ENCODE data around the gene NME1. TPM values are rescaled to one million over a fixed set of nuclear protein-coding genes. Genes with fewer than 3 reads are reported as not detected.

NME1 gene
- total RNA-seq, 2 experiments from 2014 or later: 158 to 221 TPM

GRCh38 chr17:51166198-51166986 lies 13.0 kb downstream of the NME1 start, which contains the start of gene NME2:
Gene NME2, plus strand, starts transcription at chr17:51166411. Its CDS starts 420 bp downstream, at chr17:51166831.
- BruUV-seq (replicated peaks): no TSS peak
- ChIA-PET CTCF (ENCODE audit: unreplicated experiment) (no interaction called here), POLR2A (no interaction called here)
- Histone ChIP-seq H3K9me2 (ENCODE audit: insufficient read depth, low read length) (no peaks in the 10 kb centered on the region), H3K27ac (ENCODE audit: low read depth, low read length, poor library complexity, severe bottlenecking) (peak within 1 kb of the TSS; percentile 71), H2AFZ (ENCODE audit: low read length) (peak within 1 kb of the TSS; percentile 61), H3K79me2 (ENCODE audit: insufficient read depth, low read depth, low read length) (peaks cover 19% of the 10 kb centered on the region), H3K36me3 (ENCODE audit: insufficient read depth, low read length) (peaks cover 69% of the 10 kb centered on the region), H4K20me1 (ENCODE audit: insufficient read depth, low read length) (0 out of 2 replicates have a peak, but pooled peaks cover 4% of the 10 kb centered on the region), H3K4me3 (ENCODE audit: low read depth, low read length, poor library complexity, severe bottlenecking) (peak within 1 kb of the TSS; percentile 83), H3K4me2 (ENCODE audit: low read length) (peak within 1 kb of the TSS; percentile 71), H3K9me3 (ENCODE audit: low read length) (no peaks in the 10 kb centered on the region), H3K4me1 (ENCODE audit: insufficient read depth, low read length, poor library complexity, severe bottlenecking) (peaks cover 22% of the 10 kb centered on the region)
- TF ChIP-seq EZH2phosphoT487 (IDR thresholded peaks at IDR 0.05; ENCODE audit: borderline replicate concordance, low read depth, low read length): no peak
- DNase-seq (ENCODE audit: low spot score): peak; percentile 86
- intact Hi-C loops (cut with micrococcal nuclease; ENCODE audit: unreplicated experiment): loop anchor here (2.0 kb wide), 1 partner anchor 94 kb away; the partner anchor contains the start of genes MBTD1 and UTP18

- H3K4me2 ChIP-seq (ENCODE audit: low read length): peak overlapping the region; percentile 71
- no peaks in the 10 kb centered on the region for H3K9me2 ChIP-seq (ENCODE audit: insufficient read depth, low read length)
- 0 out of 2 replicates have a peak, but pooled peaks cover 4% of the 10 kb centered on the region for H4K20me1 ChIP-seq (ENCODE audit: insufficient read depth, low read length)
- TF ChIP-seq EZH2phosphoT487 (IDR thresholded peaks at IDR 0.05; ENCODE audit: borderline replicate concordance, low read depth, low read length): no peak
- TF ChIP-seq, protein P1, sequence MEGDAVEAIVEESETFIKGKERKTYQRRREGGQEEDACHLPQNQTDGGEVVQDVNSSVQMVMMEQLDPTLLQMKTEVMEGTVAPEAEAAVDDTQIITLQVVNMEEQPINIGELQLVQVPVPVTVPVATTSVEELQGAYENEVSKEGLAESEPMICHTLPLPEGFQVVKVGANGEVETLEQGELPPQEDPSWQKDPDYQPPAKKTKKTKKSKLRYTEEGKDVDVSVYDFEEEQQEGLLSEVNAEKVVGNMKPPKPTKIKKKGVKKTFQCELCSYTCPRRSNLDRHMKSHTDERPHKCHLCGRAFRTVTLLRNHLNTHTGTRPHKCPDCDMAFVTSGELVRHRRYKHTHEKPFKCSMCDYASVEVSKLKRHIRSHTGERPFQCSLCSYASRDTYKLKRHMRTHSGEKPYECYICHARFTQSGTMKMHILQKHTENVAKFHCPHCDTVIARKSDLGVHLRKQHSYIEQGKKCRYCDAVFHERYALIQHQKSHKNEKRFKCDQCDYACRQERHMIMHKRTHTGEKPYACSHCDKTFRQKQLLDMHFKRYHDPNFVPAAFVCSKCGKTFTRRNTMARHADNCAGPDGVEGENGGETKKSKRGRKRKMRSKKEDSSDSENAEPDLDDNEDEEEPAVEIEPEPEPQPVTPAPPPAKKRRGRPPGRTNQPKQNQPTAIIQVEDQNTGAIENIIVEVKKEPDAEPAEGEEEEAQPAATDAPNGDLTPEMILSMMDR (conservative IDR thresholded peaks at IDR 0.05; ENCODE audit: low read length): peak; percentile 91
- DNase-seq (ENCODE audit: low spot score): peak; percentile 78
- H3K27ac ChIP-seq (ENCODE audit: low read depth, low read length, poor library complexity, severe bottlenecking): peak overlapping the region; percentile 71
- peak overlapping the region; percentile 83 for H3K4me3 ChIP-seq (ENCODE audit: low read depth, low read length, poor library complexity, severe bottlenecking)
- intact Hi-C loops (cut with micrococcal nuclease; ENCODE audit: unreplicated experiment): loop anchor here (2.0 kb wide), 1 partner anchor 94 kb away; the partner anchor contains the start of genes MBTD1 and UTP18
- peaks cover 22% of the 10 kb centered on the region for H3K4me1 ChIP-seq (ENCODE audit: insufficient read depth, low read length, poor library complexity, severe bottlenecking)
- H3K9me3 ChIP-seq (ENCODE audit: low read length): no peaks in the 10 kb centered on the region
- H3K36me3 ChIP-seq (ENCODE audit: insufficient read depth, low read length): peaks cover 68% of the 10 kb centered on the region
- CTCF ChIA-PET (ENCODE audit: unreplicated experiment): interaction anchor here (0.6 kb wide), 1 partner anchor 62 kb away, joined by 3 read pairs; no protein-coding TSS in a partner anchor
- BruUV-seq (replicated peaks): TSS peak; percentile 69
- peaks cover 19% of the 10 kb centered on the region for H3K79me2 ChIP-seq (ENCODE audit: insufficient read depth, low read depth, low read length)
- peak overlapping the region; percentile 61 for H2AFZ ChIP-seq (ENCODE audit: low read length)
- POLR2A ChIA-PET: no interaction called here
Measured at GRCh38 chr17:51166987-51167931, 13.9 kb downstream of the NME1 start.

DNA sequence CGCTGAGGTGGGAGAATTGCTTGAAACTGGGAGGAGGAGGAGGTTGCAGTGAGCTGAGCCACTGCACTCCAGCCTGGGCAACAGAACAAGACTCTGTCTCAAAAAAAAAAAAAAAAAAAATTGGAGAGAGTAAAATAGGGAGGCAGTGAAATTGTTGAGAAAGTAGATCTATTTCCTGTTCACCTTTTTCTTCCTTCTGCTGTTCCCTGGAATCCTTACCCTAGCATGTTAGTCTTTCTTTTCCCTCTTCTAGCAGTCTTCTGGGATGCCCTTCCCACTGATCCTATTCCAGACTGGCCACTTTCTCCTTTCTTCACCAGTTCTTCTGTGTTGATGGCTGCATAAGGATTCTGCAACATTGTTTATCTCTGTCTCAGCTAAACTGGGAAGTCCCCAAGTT lies 16.0 kb downstream of the NME1 start:
- TF ChIP-seq, protein P1 (conservative IDR thresholded peaks at IDR 0.05; ENCODE audit: low read length): no peak
- TF ChIP-seq EZH2phosphoT487 (IDR thresholded peaks at IDR 0.05; ENCODE audit: borderline replicate concordance, low read depth, low read length): no peak
- H3K79me2 ChIP-seq (ENCODE audit: insufficient read depth, low read depth, low read length): peaks cover 19% of the 10 kb centered on the region
- no TSS peak for BruUV-seq (replicated peaks)
- no peaks in the 10 kb centered on the region for H3K9me3 ChIP-seq (ENCODE audit: low read length)
- intact Hi-C loops (cut with micrococcal nuclease; ENCODE audit: unreplicated experiment): no loop called here
- no peak overlapping the region for H3K27ac ChIP-seq (ENCODE audit: low read depth, low read length, poor library complexity, severe bottlenecking)
- CTCF ChIA-PET (ENCODE audit: unreplicated experiment): no interaction called here
- DNase-seq (ENCODE audit: low spot score): no peak
- H2AFZ ChIP-seq (ENCODE audit: low read length): no peak overlapping the region
- no peak overlapping the region for H3K4me2 ChIP-seq (ENCODE audit: low read length)
- H3K4me1 ChIP-seq (ENCODE audit: insufficient read depth, low read length, poor library complexity, severe bottlenecking): peaks cover 22% of the 10 kb centered on the region
- peaks cover 72% of the 10 kb centered on the region for H3K36me3 ChIP-seq (ENCODE audit: insufficient read depth, low read length)
- no peaks in the 10 kb centered on the region for H3K9me2 ChIP-seq (ENCODE audit: insufficient read depth, low read length)
- POLR2A ChIA-PET: interaction anchor here (0.6 kb wide), 1 partner anchor 59 kb away, joined by 3 read pairs; no protein-coding TSS in a partner anchor
- H4K20me1 ChIP-seq (ENCODE audit: insufficient read depth, low read length): 0 out of 2 replicates have a peak, but pooled peaks cover 4% of the 10 kb centered on the region
- no peak overlapping the region for H3K4me3 ChIP-seq (ENCODE audit: low read depth, low read length, poor library complexity, severe bottlenecking)
